Loucy (cell line): ENCODE data around the gene NTHL1.

ENCODE experiments used
- H2AFZ ChIP-seq: fragments of 200-600 bp; sonication (generic); 2 replicates; pipeline ENCODE4 v1.6.0; 2016; ENCODE audit warnings: antibody characterized with exemption, mild to moderate bottlenecking, low read length, moderate library complexity
- H3F3A ChIP-seq: fragments of 200-600 bp; 2 replicates; pipeline ENCODE4 v1.6.0; 2016; ENCODE audit warnings: antibody characterized with exemption, low read depth, mild to moderate bottlenecking
- H3K27me3 ChIP-seq: fragments of 200-600 bp; sonication (generic); 2 replicates; pipeline ENCODE4 v1.6.1; 2014; ENCODE audit warnings: low read length, mild to moderate bottlenecking; ENCODE audit not compliant: insufficient read depth, poor library complexity, severe bottlenecking
- H3K36me3 ChIP-seq: fragments of 200-600 bp; sonication (generic); 2 replicates; pipeline ENCODE4 v1.6.1; 2016; ENCODE audit warnings: low read length; ENCODE audit not compliant: insufficient read depth
- H3K4me1 ChIP-seq: fragments of 200-600 bp; sonication (generic); 2 replicates; pipeline ENCODE4 v1.5.1; 2014; ENCODE audit warnings: low read length, mild to moderate bottlenecking; ENCODE audit not compliant: insufficient read depth, poor library complexity, severe bottlenecking
- H3K4me2 ChIP-seq: fragments of 200-600 bp; sonication (generic); 2 replicates; pipeline ENCODE4 v1.6.0; 2014; ENCODE audit warnings: antibody characterized with exemption, low read length, low read depth, mild to moderate bottlenecking; ENCODE audit not compliant: poor library complexity, severe bottlenecking
- H3K4me3 ChIP-seq: fragments of 200-600 bp; sonication (generic); 2 replicates; pipeline ENCODE4 v1.5.1; 2014; ENCODE audit warnings: low read length, mild to moderate bottlenecking, mixed read lengths; ENCODE audit not compliant: poor library complexity, severe bottlenecking
- H3K79me2 ChIP-seq: fragments of 200-600 bp; sonication (generic); 2 replicates; pipeline ENCODE4 v1.6.1; 2014; ENCODE audit warnings: low read length; ENCODE audit not compliant: insufficient read depth
- H3K9ac ChIP-seq: fragments of 200-600 bp; sonication (generic); 2 replicates; pipeline ENCODE4 v1.6.0; 2014; ENCODE audit warnings: mild to moderate bottlenecking, low read depth, low read length, moderate library complexity; ENCODE audit not compliant: poor library complexity, severe bottlenecking
- H3K9me2 ChIP-seq: fragments of 200-600 bp; sonication (generic); replicated peaks from 2 replicates; pipeline ENCODE4 v1.6.1; 2016; ENCODE audit warnings: low read depth, low read length, mixed read lengths
- H3K9me3 ChIP-seq: fragments of 200-600 bp; sonication (generic); 2 replicates; pipeline ENCODE4 v1.6.1; 2014; ENCODE audit warnings: mild to moderate bottlenecking, antibody characterized with exemption, low read length, low read depth; ENCODE audit not compliant: insufficient read depth
- H4K20me1 ChIP-seq: fragments of 200-600 bp; sonication (generic); 2 replicates; pipeline ENCODE4 v1.6.0; 2014; ENCODE audit warnings: antibody characterized with exemption, low read length, mild to moderate bottlenecking; ENCODE audit not compliant: insufficient read depth, poor library complexity, severe bottlenecking
- EZH2phosphoT487 ChIP-seq: fragments of 200-600 bp; IDR thresholded peaks from 2 replicates; pipeline ENCODE4 v1.6.1; 2018; ENCODE audit warnings: antibody characterized with exemption, mild to moderate bottlenecking, moderate library complexity, borderline replicate concordance
- TF ChIP-seq, protein P1 (sequence below): fragments of 200-600 bp; sonication (generic); conservative IDR thresholded peaks from 2 replicates; pipeline ENCODE4 v1.5.1; 2014; ENCODE audit warnings: mild to moderate bottlenecking, antibody characterized with exemption, low read length

The NTHL1 gene

GRCh38 chr16:2083409-2083808 lies 35.8 kb upstream of the NTHL1 start:
- no peaks in the 10 kb centered on the region for H3K9me2 ChIP-seq
- no peak overlapping the region for H3K4me2 ChIP-seq
- TF ChIP-seq, protein P1, sequence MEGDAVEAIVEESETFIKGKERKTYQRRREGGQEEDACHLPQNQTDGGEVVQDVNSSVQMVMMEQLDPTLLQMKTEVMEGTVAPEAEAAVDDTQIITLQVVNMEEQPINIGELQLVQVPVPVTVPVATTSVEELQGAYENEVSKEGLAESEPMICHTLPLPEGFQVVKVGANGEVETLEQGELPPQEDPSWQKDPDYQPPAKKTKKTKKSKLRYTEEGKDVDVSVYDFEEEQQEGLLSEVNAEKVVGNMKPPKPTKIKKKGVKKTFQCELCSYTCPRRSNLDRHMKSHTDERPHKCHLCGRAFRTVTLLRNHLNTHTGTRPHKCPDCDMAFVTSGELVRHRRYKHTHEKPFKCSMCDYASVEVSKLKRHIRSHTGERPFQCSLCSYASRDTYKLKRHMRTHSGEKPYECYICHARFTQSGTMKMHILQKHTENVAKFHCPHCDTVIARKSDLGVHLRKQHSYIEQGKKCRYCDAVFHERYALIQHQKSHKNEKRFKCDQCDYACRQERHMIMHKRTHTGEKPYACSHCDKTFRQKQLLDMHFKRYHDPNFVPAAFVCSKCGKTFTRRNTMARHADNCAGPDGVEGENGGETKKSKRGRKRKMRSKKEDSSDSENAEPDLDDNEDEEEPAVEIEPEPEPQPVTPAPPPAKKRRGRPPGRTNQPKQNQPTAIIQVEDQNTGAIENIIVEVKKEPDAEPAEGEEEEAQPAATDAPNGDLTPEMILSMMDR: no peak
- no peak for TF ChIP-seq EZH2phosphoT487
- H3F3A ChIP-seq: no peaks in the 10 kb centered on the region
- no peaks in the 10 kb centered on the region for H3K9me3 ChIP-seq
- H2AFZ ChIP-seq: no peak overlapping the region
- no peak overlapping the region for H3K9ac ChIP-seq
- H3K4me3 ChIP-seq: no peak overlapping the region
- no peaks in the 10 kb centered on the region for H3K27me3 ChIP-seq
- no peaks in the 10 kb centered on the region for H3K36me3 ChIP-seq
- H4K20me1 ChIP-seq: no peaks in the 10 kb centered on the region
- no peaks in the 10 kb centered on the region for H3K4me1 ChIP-seq
- H3K79me2 ChIP-seq: no peaks in the 10 kb centered on the region

GRCh38 chr16:2082983-2083364 lies 35.3 kb upstream of the NTHL1 start:
- Histone ChIP-seq H3K36me3 (no peaks in the 10 kb centered on the region), H3K4me2 (no peak overlapping the region), H4K20me1 (no peaks in the 10 kb centered on the region), H3K27me3 (no peaks in the 10 kb centered on the region), H3K9me3 (no peaks in the 10 kb centered on the region), H3K79me2 (no peaks in the 10 kb centered on the region), H3K4me1 (no peaks in the 10 kb centered on the region), H3K9ac (no peak overlapping the region), H3K9me2 (no peaks in the 10 kb centered on the region), H3K4me3 (no peak overlapping the region), H3F3A (no peaks in the 10 kb centered on the region), H2AFZ (no peak overlapping the region)
- TF ChIP-seq, protein P1: no peak
- TF ChIP-seq EZH2phosphoT487: no peak

GRCh38 chr16:2082171-2082982 lies 34.7 kb upstream of the NTHL1 start:
- no peak for TF ChIP-seq EZH2phosphoT487
- TF ChIP-seq, protein P1: no peak
- Histone ChIP-seq H3K9me3 (no peaks in the 10 kb centered on the region), H3K9me2 (no peaks in the 10 kb centered on the region), H3K4me2 (no peak overlapping the region), H3K9ac (no peak overlapping the region), H3K4me3 (no peak overlapping the region), H3K4me1 (no peaks in the 10 kb centered on the region), H4K20me1 (no peaks in the 10 kb centered on the region), H3K36me3 (no peaks in the 10 kb centered on the region), H3F3A (no peaks in the 10 kb centered on the region), H3K79me2 (no peaks in the 10 kb centered on the region), H2AFZ (no peak overlapping the region), H3K27me3 (no peaks in the 10 kb centered on the region)
